Neuronal stem cell (in vitro differentiated cells): Measurements from ENCODE around the gene DPY19L3.

ENCODE experiments used
- DNase-seq: peaks from one replicate; pipeline ENCODE4 v3.0.0-alpha.2; 2013; ENCODE audit warnings: low spot score
- H2AFZ ChIP-seq: one replicate; pipeline ENCODE4 v1.6.1; 2013; ENCODE audit warnings: mild to moderate bottlenecking, low read length, inconsistent platforms
- H2AK5ac ChIP-seq: 2 replicates; pipeline ENCODE4 v1.6.1; 2013; ENCODE audit warnings: low read depth, mild to moderate bottlenecking, inconsistent platforms, low read length, moderate library complexity, mixed read lengths
- H2BK120ac ChIP-seq: 2 replicates; pipeline ENCODE4 v1.6.1; 2013; ENCODE audit warnings: low read depth, mild to moderate bottlenecking, inconsistent platforms, low read length, moderate library complexity, mixed read lengths
- H2BK12ac ChIP-seq: one replicate; pipeline ENCODE4 v1.6.1; 2013; ENCODE audit warnings: low read length, inconsistent platforms
- H2BK15ac ChIP-seq: 2 replicates; pipeline ENCODE4 v1.6.1; 2013; ENCODE audit warnings: mild to moderate bottlenecking, low read length, inconsistent platforms, mixed read lengths
- H2BK5ac ChIP-seq: one replicate; pipeline ENCODE4 v1.6.1; 2013; ENCODE audit warnings: inconsistent platforms, mild to moderate bottlenecking, low read length, moderate library complexity
- H3K14ac ChIP-seq: one replicate; pipeline ENCODE4 v1.6.1; 2013; ENCODE audit warnings: low read length, inconsistent platforms
- H3K18ac ChIP-seq: 2 replicates; pipeline ENCODE4 v1.6.1; 2013; ENCODE audit warnings: low read length, inconsistent platforms
- H3K23ac ChIP-seq: 2 replicates; pipeline ENCODE4 v1.6.1; 2013; ENCODE audit warnings: low read depth, mild to moderate bottlenecking, mixed read lengths, low read length, inconsistent platforms; ENCODE audit not compliant: poor library complexity
- H3K27ac ChIP-seq: replicated peaks from 3 replicates; pipeline ENCODE4 v1.5.1; 2013; ENCODE audit warnings: low read length, inconsistent platforms
- H3K27me3 ChIP-seq, 3 experiments: 2 replicates each; pipeline ENCODE4 v1.6.1; 2013; ENCODE audit warnings: low read length in 3 of 3, mild to moderate bottlenecking in 2 of 3, inconsistent platforms in 1 of 3, low read depth in 1 of 3, mixed read lengths in 1 of 3, moderate library complexity in 1 of 3; ENCODE audit not compliant: control insufficient read depth in 3 of 3, insufficient read depth in 3 of 3
- H3K36me3 ChIP-seq, 2 donors: replicated peaks in 1 of 2; 2 replicates each; pipeline ENCODE4 v1.6.1; 2013; ENCODE audit warnings: low read length in 2 of 2; ENCODE audit not compliant: control insufficient read depth in 2 of 2, insufficient read depth in 2 of 2
- H3K4ac ChIP-seq: 2 replicates; pipeline ENCODE4 v1.6.1; 2013; ENCODE audit warnings: inconsistent platforms, mild to moderate bottlenecking, low read length, moderate library complexity
- H3K4me1 ChIP-seq, 2 donors: 1 replicate in 1 of 2; 2 replicates in 1 of 2; pipeline ENCODE4 v1.6.1; 2013; ENCODE audit warnings: low read length in 2 of 2, low read depth in 1 of 2; ENCODE audit not compliant: control insufficient read depth in 2 of 2, insufficient read depth in 1 of 2
- H3K4me2 ChIP-seq: one replicate; pipeline ENCODE4 v1.6.1; 2013; ENCODE audit warnings: mild to moderate bottlenecking, low read length, inconsistent platforms; ENCODE audit not compliant: insufficient read depth, poor library complexity, severe bottlenecking
- H3K4me3 ChIP-seq, 2 donors: 2 replicates each; pipeline ENCODE4 v1.5.1; 2013; ENCODE audit warnings: low read length in 2 of 2, mild to moderate bottlenecking in 2 of 2, inconsistent platforms in 1 of 2, moderate library complexity in 1 of 2
- H3K79me1 ChIP-seq: one replicate; pipeline ENCODE4 v1.6.1; 2013; ENCODE audit warnings: low read depth, mild to moderate bottlenecking, inconsistent platforms, low read length, moderate library complexity
- H3K9ac ChIP-seq: one replicate; pipeline ENCODE4 v1.6.1; 2013; ENCODE audit warnings: mild to moderate bottlenecking, low read depth, low read length, inconsistent platforms; ENCODE audit not compliant: poor library complexity
- H3K9me3 ChIP-seq, 2 donors: replicated peaks in 1 of 2; 2 replicates each; pipeline versions ENCODE3 to v1.6.1; 2013; ENCODE audit warnings: low read length in 2 of 2, mild to moderate bottlenecking in 2 of 2, inconsistent platforms in 1 of 2, low read depth in 1 of 2, mixed read lengths in 1 of 2, moderate library complexity in 1 of 2; ENCODE audit not compliant: control insufficient read depth in 2 of 2, insufficient read depth in 1 of 2
- H4K8ac ChIP-seq: one replicate; pipeline ENCODE4 v1.6.1; 2013; ENCODE audit warnings: low read depth, mild to moderate bottlenecking, inconsistent platforms, low read length, moderate library complexity
- H4K91ac ChIP-seq: one replicate; pipeline ENCODE4 v1.6.1; 2013; ENCODE audit warnings: low read length, low read depth, mild to moderate bottlenecking, inconsistent platforms; ENCODE audit not compliant: poor library complexity
- WGBS, 2 donors: extraction: QIAGEN DNeasy Blood & Tissue Kit; methylation state at CpG; one replicate each; pipeline ENCODE4 v1.1.7; 2013; ENCODE audit warnings: missing lambda C conversion rate in 2 of 2, mixed read lengths in 1 of 2; ENCODE audit not compliant: insufficient read length in 2 of 2, insufficient replicate concordance in 1 of 2; ENCODE audit errors: extremely low coverage in 2 of 2; 5-methylcytosine and 5-hydroxymethylcytosine counted together

DPY19L3 gene

GRCh38 chr19:32403291-32403995, 2.1 kb upstream of the DPY19L3 start:
- Histone ChIP-seq H2BK15ac (no peak overlapping the region), H4K8ac (no peak overlapping the region), H2AK5ac (no peak overlapping the region), H3K9me3 (no peaks in the 10 kb centered on the region), H3K9ac (no peak overlapping the region), H3K23ac (no peak overlapping the region), H2BK12ac (no peak overlapping the region), H4K91ac (no peak overlapping the region), H3K27ac (peak overlapping the region; percentile 12), H2BK120ac (no peak overlapping the region), H3K4me3 (no peak overlapping the region), H2AFZ (no peak overlapping the region), H3K4ac (no peak overlapping the region), H3K14ac (no peak overlapping the region), H3K4me1 (peaks cover 7 to 9% of the 10 kb centered on the region in 2 donors), H3K27me3 (no peaks in the 10 kb centered on the region), H3K4me2 (no peak overlapping the region), H3K36me3 (peaks cover 0 to 26% of the 10 kb centered on the region in 2 donors), H2BK5ac (no peak overlapping the region), H3K18ac (no peak overlapping the region), H3K79me1 (peaks cover 5% of the 10 kb centered on the region)
- no peak for DNase-seq
- no CpG with 5 or more reads among the region's 5 CpGs for WGBS, 2 donors

DNA sequence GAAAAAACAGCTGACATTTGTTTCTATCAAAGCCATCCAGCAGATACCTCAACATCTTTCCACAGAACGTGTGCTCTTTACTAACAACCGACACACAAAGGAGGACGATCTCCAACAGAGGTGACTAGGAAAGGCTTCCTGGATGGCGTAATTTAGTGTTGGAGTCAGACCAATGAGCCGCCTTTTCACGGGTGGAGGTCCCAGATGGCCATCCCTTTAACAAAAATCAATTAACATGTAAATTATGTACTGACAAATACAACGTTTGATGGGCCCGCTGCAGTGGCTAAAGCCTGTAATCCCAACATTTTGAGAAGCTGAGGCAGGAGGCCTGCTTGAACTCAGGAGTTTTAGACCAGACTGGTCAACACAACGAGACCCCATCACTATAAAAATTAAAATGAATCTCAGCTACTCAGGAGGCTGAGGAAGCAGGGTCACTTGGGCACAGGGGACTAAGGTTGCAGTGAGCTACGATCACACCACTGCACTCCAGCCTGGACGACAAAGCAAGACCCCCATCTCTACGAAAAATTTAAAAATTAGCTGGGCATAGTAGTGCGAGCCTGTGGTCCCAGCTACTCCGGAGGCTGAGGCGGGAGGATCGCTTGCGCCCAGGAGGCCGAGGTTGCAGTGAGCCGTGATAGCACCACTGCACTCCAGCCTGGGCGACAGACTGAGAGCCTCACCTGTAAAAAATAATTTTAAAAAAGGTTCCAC, 1.2 kb upstream of the DPY19L3 start:
- no CpG with 5 or more reads among the region's 20 CpGs for WGBS, 2 donors
- no peak overlapping the region for H3K9ac ChIP-seq
- no peak overlapping the region for H2BK15ac ChIP-seq
- no peaks in the 10 kb centered on the region for H3K27me3 ChIP-seq
- H3K23ac ChIP-seq = no peak overlapping the region
- H3K79me1 ChIP-seq = peaks cover 5% of the 10 kb centered on the region
- H3K36me3 ChIP-seq = peaks cover 3 to 27% of the 10 kb centered on the region in 2 donors
- H3K18ac ChIP-seq = peak overlapping the region; percentile 34
- no peak overlapping the region for H2BK12ac ChIP-seq
- no peak overlapping the region for H3K4ac ChIP-seq
- H3K4me3 ChIP-seq = peak overlapping the region; percentile 98 to 99
- H2BK120ac ChIP-seq = no peak overlapping the region
- no peak overlapping the region for H2BK5ac ChIP-seq
- H3K27ac ChIP-seq = peak overlapping the region; percentile 92
- H3K14ac ChIP-seq = no peak overlapping the region
- DNase-seq = peak; percentile 26
- no peak overlapping the region for H4K8ac ChIP-seq
- peaks cover 7 to 9% of the 10 kb centered on the region in 2 donors for H3K4me1 ChIP-seq
- no peak overlapping the region for H2AFZ ChIP-seq
- peak overlapping the region; percentile 97 for H2AK5ac ChIP-seq
- peak overlapping the region; percentile 67 for H3K4me2 ChIP-seq
- no peaks in the 10 kb centered on the region for H3K9me3 ChIP-seq
- H4K91ac ChIP-seq = no peak overlapping the region

GRCh38 chr19:32404933-32405430, 588 bp upstream of the DPY19L3 start:
- H2BK12ac ChIP-seq = no peak overlapping the region
- peak overlapping the region; percentile 95 for H3K9ac ChIP-seq
- H2BK120ac ChIP-seq = peak overlapping the region; percentile 32
- no CpG with 5 or more reads among the region's 36 CpGs for WGBS, 2 donors
- peak overlapping the region; percentile 67 for H3K4me2 ChIP-seq
- peak overlapping the region; percentile 75 for H4K8ac ChIP-seq
- H3K27ac ChIP-seq = peak overlapping the region; percentile 92
- H3K4me1 ChIP-seq = peaks cover 7 to 9% of the 10 kb centered on the region in 2 donors
- peak overlapping the region; percentile 90 for H3K14ac ChIP-seq
- peak overlapping the region; percentile 94 for H3K18ac ChIP-seq
- peak overlapping the region; percentile 98 to 99 for H3K4me3 ChIP-seq
- peak overlapping the region; percentile 87 for H3K4ac ChIP-seq
- no peaks in the 10 kb centered on the region for H3K9me3 ChIP-seq
- peak overlapping the region; percentile 100 for H3K23ac ChIP-seq
- DNase-seq = no peak
- peak overlapping the region; percentile 97 for H2AK5ac ChIP-seq
- peak overlapping the region; percentile 89 for H2BK5ac ChIP-seq
- no peak overlapping the region for H2BK15ac ChIP-seq
- H2AFZ ChIP-seq = peak overlapping the region; percentile 94
- no peaks in the 10 kb centered on the region for H3K27me3 ChIP-seq
- no peak overlapping the region for H4K91ac ChIP-seq
- H3K79me1 ChIP-seq = peaks cover 5% of the 10 kb centered on the region
- peaks cover 7 to 30% of the 10 kb centered on the region in 2 donors for H3K36me3 ChIP-seq
